H1 (cell line): ENCODE measurements around the gene LILRB2. TPM values are rescaled to one million over a fixed set of nuclear protein-coding genes. Genes with fewer than 3 reads are reported as not detected.

ENCODE experiments used
- CTCF ChIA-PET: fragments of 300-600 bp; sonication (Branson Sonifier 250); formaldehyde crosslinking; loops from one replicate; lab custom pipeline; 2021; ENCODE audit not compliant: partially characterized antibody; lab: Charles Lee
- POLR2A ChIA-PET: fragments of 300-600 bp; sonication (Branson Sonifier 250); formaldehyde crosslinking; loops from one replicate; lab custom pipeline; 2021; ENCODE audit warnings: inconsistent platforms; ENCODE audit not compliant: partially characterized antibody; lab: Charles Lee
- DNase-seq, 2 experiments: peaks; one replicate each; pipeline versions ENCODE4 v3.0.0 to v3.0.0-alpha.2; 2010 to 2022; ENCODE audit warnings: low spot score in 2 of 2, low read depth in 1 of 2, mixed read lengths in 1 of 2
- FAIRE-seq: peaks from 2 replicates; lab custom pipeline; 2011; peaks lifted over from hg19 to GRCh38; lab: Jason Lieb, UNC
- H2AFZ ChIP-seq: 2 replicates; pipeline ENCODE4 v1.8.1; 2012; ENCODE audit warnings: low read length, inconsistent platforms
- H2AK5ac ChIP-seq: 2 replicates; pipeline ENCODE4 v1.6.1; 2013; ENCODE audit warnings: low read depth, low read length
- H2BK120ac ChIP-seq: replicated peaks from 2 replicates; pipeline ENCODE3; 2013; ENCODE audit warnings: low read depth, low read length, inconsistent platforms
- H2BK12ac ChIP-seq: 2 replicates; pipeline ENCODE4 v1.6.1; 2013; ENCODE audit warnings: low read depth, low read length
- H2BK15ac ChIP-seq: 2 replicates; pipeline ENCODE4 v1.6.1; 2013; ENCODE audit warnings: low read length
- H2BK20ac ChIP-seq: 2 replicates; pipeline ENCODE4 v1.6.1; 2013; ENCODE audit warnings: low read length
- H2BK5ac ChIP-seq: 2 replicates; pipeline ENCODE4 v1.6.1; 2013; ENCODE audit warnings: low read depth, low read length
- H3K14ac ChIP-seq: 2 replicates; pipeline ENCODE4 v1.6.1; 2013; ENCODE audit warnings: inconsistent platforms; ENCODE audit not compliant: insufficient read length
- H3K18ac ChIP-seq: 2 replicates; pipeline ENCODE4 v1.6.1; 2013; ENCODE audit warnings: low read length; ENCODE audit errors: extremely low read depth
- H3K23ac ChIP-seq: 2 replicates; pipeline ENCODE4 v1.6.1; 2013; ENCODE audit warnings: inconsistent platforms; ENCODE audit not compliant: insufficient read length
- H3K23me2 ChIP-seq: 2 replicates; pipeline ENCODE4 v1.6.1; 2013; ENCODE audit warnings: low read depth, low read length
- H3K27ac ChIP-seq: 2 replicates; pipeline ENCODE4 v1.6.1; 2011; ENCODE audit warnings: low read depth, low read length, inconsistent platforms
- H3K27me3 ChIP-seq, 4 experiments: replicated peaks in 1 of 4; 1 replicate in 1 of 4; 2 replicates in 3 of 4; pipeline versions ENCODE4 v1.6.1 to v1.8.1; 2011 to 2013; ENCODE audit warnings: low read length in 3 of 4, mild to moderate bottlenecking in 3 of 4, inconsistent platforms in 2 of 4, mixed read lengths in 2 of 4, moderate library complexity in 1 of 4; ENCODE audit not compliant: control insufficient read depth in 3 of 4, insufficient read depth in 3 of 4; ENCODE audit errors: extremely low read depth in 1 of 4
- H3K36me3 ChIP-seq, 4 experiments: 2 replicates each; pipeline versions ENCODE4 v1.6.1 to v1.8.1; 2011 to 2013; ENCODE audit warnings: mild to moderate bottlenecking in 4 of 4, low read length in 3 of 4, moderate library complexity in 2 of 4, control low read depth in 1 of 4, inconsistent platforms in 1 of 4; ENCODE audit not compliant: insufficient read depth in 4 of 4, control insufficient read depth in 2 of 4
- H3K4ac ChIP-seq: replicated peaks from 2 replicates; pipeline ENCODE3; 2013; ENCODE audit warnings: low read length, low read depth, mixed read lengths, inconsistent platforms; ENCODE audit not compliant: insufficient read length
- H3K4me1 ChIP-seq, 4 experiments: replicated peaks in 1 of 4; 1 replicate in 1 of 4; 2 replicates in 3 of 4; pipeline versions ENCODE4 v1.6.1 to v1.8.1; 2011 to 2013; ENCODE audit warnings: low read length in 3 of 4, inconsistent platforms in 2 of 4, mixed read lengths in 1 of 4; ENCODE audit not compliant: insufficient read depth in 4 of 4, control insufficient read depth in 3 of 4
- H3K4me2 ChIP-seq, 2 experiments: 2 replicates each; pipeline versions ENCODE4 v1.6.1 to v1.8.1; 2011 to 2013; ENCODE audit warnings: low read depth in 2 of 2, low read length in 2 of 2, control low read depth in 1 of 2, inconsistent platforms in 1 of 2, mild to moderate bottlenecking in 1 of 2; ENCODE audit not compliant: insufficient read depth in 1 of 2
- H3K4me3 ChIP-seq, 4 experiments: fragments of 200-600, 300-600 bp in 1 of 4; sonication (generic), shearing (Covaris generic), sonication (Bioruptor Twin) in 1 of 4; 2 replicates each; pipeline versions ENCODE4 v1.5.1 to v1.8.1; 2011 to 2016; ENCODE audit warnings: low read length in 4 of 4, low read depth in 3 of 4, control low read depth in 2 of 4, inconsistent platforms in 2 of 4, mild to moderate bottlenecking in 2 of 4, mixed read lengths in 1 of 4, moderate library complexity in 1 of 4; ENCODE audit not compliant: insufficient read depth in 2 of 4; ENCODE audit errors: extremely low read depth in 1 of 4
- H3K56ac ChIP-seq: replicated peaks from 2 replicates; pipeline ENCODE3; 2013; ENCODE audit warnings: low read depth, mild to moderate bottlenecking, mixed read lengths, low read length, inconsistent platforms; ENCODE audit not compliant: insufficient read length
- H3K79me1 ChIP-seq: 2 replicates; pipeline ENCODE4 v1.6.1; 2013; ENCODE audit warnings: low read depth, low read length, control low read depth
- H3K79me2 ChIP-seq, 2 experiments: 2 replicates each; pipeline versions ENCODE4 v1.6.1 to v1.8.1; 2012 to 2013; ENCODE audit warnings: low read length in 2 of 2, mild to moderate bottlenecking in 2 of 2, inconsistent platforms in 1 of 2; ENCODE audit not compliant: insufficient read depth in 2 of 2, control insufficient read depth in 1 of 2
- H3K9ac ChIP-seq, 4 experiments: replicated peaks in 1 of 4; 1 replicate in 1 of 4; 2 replicates in 3 of 4; pipeline versions ENCODE4 v1.6.1 to v1.8.1; 2011 to 2013; ENCODE audit warnings: low read depth in 3 of 4, low read length in 3 of 4, control low read depth in 2 of 4, mild to moderate bottlenecking in 2 of 4, moderate library complexity in 2 of 4, inconsistent platforms in 1 of 4; ENCODE audit errors: extremely low read depth in 1 of 4
- H3K9me3 ChIP-seq, 2 experiments: 2 replicates each; pipeline versions ENCODE4 v1.6.1 to v1.8.1; 2012 to 2013; ENCODE audit warnings: mild to moderate bottlenecking in 2 of 2, moderate library complexity in 2 of 2, control low read depth in 1 of 2, inconsistent platforms in 1 of 2, low read depth in 1 of 2, low read length in 1 of 2, mixed read lengths in 1 of 2; ENCODE audit not compliant: insufficient read depth in 2 of 2
- H4K20me1 ChIP-seq, 2 experiments: replicated peaks in 1 of 2; 2 replicates each; pipeline versions ENCODE3 to v1.8.1; 2011 to 2013; ENCODE audit warnings: inconsistent platforms in 2 of 2, low read length in 2 of 2, mild to moderate bottlenecking in 1 of 2; ENCODE audit not compliant: insufficient read depth in 2 of 2, control insufficient read depth in 1 of 2
- H4K5ac ChIP-seq: 2 replicates; pipeline ENCODE4 v1.6.1; 2013; ENCODE audit warnings: low read length, low read depth, mixed read lengths, inconsistent platforms; ENCODE audit not compliant: insufficient read length
- H4K8ac ChIP-seq: 2 replicates; pipeline ENCODE4 v1.8.0; 2013; ENCODE audit warnings: mild to moderate bottlenecking, moderate library complexity, low read length, inconsistent platforms; ENCODE audit not compliant: insufficient read depth; ENCODE audit errors: extremely low read depth
- H4K91ac ChIP-seq: replicated peaks from 2 replicates; pipeline ENCODE3; 2013; ENCODE audit warnings: low read length, mixed read lengths, inconsistent platforms; ENCODE audit not compliant: insufficient read length
- CEBPB ChIP-seq: IDR thresholded peaks from 2 replicates; pipeline ENCODE4 v1.6.1; 2012; ENCODE audit warnings: low read depth, low read length
- CREB1 ChIP-seq: IDR thresholded peaks from 2 replicates; pipeline ENCODE4 v1.6.1; 2012; ENCODE audit warnings: inconsistent platforms
- EGR1 ChIP-seq: IDR thresholded peaks from 2 replicates; pipeline ENCODE4 v1.6.1; 2011; ENCODE audit warnings: low read depth, low read length, borderline replicate concordance
- EZH2 ChIP-seq: fragments of 200-600 bp; sonication (generic); IDR thresholded peaks from 2 replicates; pipeline ENCODE4 v1.7.1; 2012; ENCODE audit warnings: low read depth, mild to moderate bottlenecking, moderate library complexity, low read length, inconsistent platforms; ENCODE audit not compliant: severe bottlenecking
- SIN3A ChIP-seq, 2 experiments: IDR thresholded peaks in 1 of 2; conservative IDR thresholded peaks in 1 of 2; 2 replicates each; pipeline ENCODE4 v1.6.1; 2011 to 2012; ENCODE audit warnings: low read length in 2 of 2, improper control_type of control experiment in 1 of 2, low read depth in 1 of 2, mild to moderate bottlenecking in 1 of 2
- SRF ChIP-seq: IDR thresholded peaks from 2 replicates; pipeline ENCODE4 v1.6.1; 2011; ENCODE audit warnings: mild to moderate bottlenecking, low read depth, low read length, moderate library complexity
- WGBS, 2 experiments: shearing (Covaris generic) in 1 of 2; methylation state at CpG; one replicate each; pipeline versions ENCODE4 v1.1.6 to v1.1.7; 2013 to 2015; ENCODE audit warnings: low lambda C conversion rate in 2 of 2, mixed read lengths in 2 of 2, inconsistent platforms in 1 of 2, low coverage in 1 of 2, missing lambda C conversion rate in 1 of 2; ENCODE audit not compliant: insufficient replicate concordance in 2 of 2, insufficient coverage in 1 of 2, insufficient read length in 1 of 2; ENCODE audit errors: extremely low coverage in 1 of 2, missing lambda C conversion rate in 1 of 2; 5-methylcytosine and 5-hydroxymethylcytosine counted together
- polyA plus RNA-seq, 7 experiments: library from polyadenylated mRNA; depleted of rRNA in 3 of 7; stranded (reverse) in 5 of 7; unstranded in 2 of 7; fragments of >200 nt in 5 of 7; fragments of 200-250 nt in 2 of 7; gene quantifications; 1 replicate in 5 of 7; 2 replicates in 1 of 7; 4 replicates in 1 of 7; pipeline versions ENCODE4 v1.2.1 to v1.2.3, GENCODE V29; 2011 to 2013; ENCODE audit warnings: missing spikeins in 2 of 7, mixed read lengths in 2 of 7
- total RNA-seq: library from RNA; stranded (reverse); fragmentation: NEBNext Ultra II Directional; extraction: Animal tissue kit (Norgen Biotek cat#: 25700); gene quantifications from 2 replicates; pipeline ENCODE4 v1.2.1, GENCODE V29; 2021

LILRB2 gene
- total and polyA plus RNA-seq, 2 of the 8 experiments (the other 6 are each of a cell fraction or from before 2014, with no cell fraction given): not detected

GRCh38 chr19:54325631-54326030 is 44.7 kb upstream of the LILRB2 start:
- Histone ChIP-seq H3K56ac (no peak overlapping the region), H3K27ac (no peak overlapping the region), H3K4me2 (peak overlapping the region in 1 of 2 experiments; percentile 9; a peak in 1 of 4 replicates), H3K23me2 (peaks cover 2% of the 10 kb centered on the region), H3K4me1 (peaks cover 0 to 7% (median 5%) of the 10 kb centered on the region in 4 experiments; a peak in 6 of 7 replicates), H4K20me1 (no peaks in the 10 kb centered on the region), H3K18ac (peak overlapping the region; percentile 75), H3K9ac (no peak overlapping the region; a peak in 1 of 7 replicates), H3K9me3 (peaks cover 7 to 8% of the 10 kb centered on the region in 2 experiments; a peak in 2 of 4 replicates), H3K79me1 (no peaks in the 10 kb centered on the region), H2BK20ac (peak overlapping the region; percentile 90), H4K8ac (peak overlapping the region; percentile 73; the same call in 1 of the 2 replicates), H2BK120ac (peak overlapping the region; percentile 75), H2BK12ac (peak overlapping the region; percentile 52; the same call in 1 of the 2 replicates), H3K4ac (peak overlapping the region; percentile 54), H2AK5ac (peak overlapping the region; percentile 79; the same call in 1 of the 2 replicates), H4K5ac (no peak overlapping the region), H3K36me3 (no peaks in the 10 kb centered on the region), H3K23ac (no peak overlapping the region), H3K27me3 (peaks cover 0 to 2% (median 0%) of the 10 kb centered on the region in 4 experiments; a peak in 1 of 7 replicates), H2BK15ac (peak overlapping the region; percentile 14; the same call in 1 of the 2 replicates), H4K91ac (peak overlapping the region; percentile 88), H3K4me3 (no peak overlapping the region), H2BK5ac (peak overlapping the region; percentile 81; the same call in 1 of the 2 replicates), H3K14ac (no peak overlapping the region), H2AFZ (no peak overlapping the region), H3K79me2 (no peaks in the 10 kb centered on the region)
- CTCF ChIA-PET: interaction anchor here (0.6 to 5.3 kb wide), 7 partner anchors 8 to 98 kb away, joined by 3 to 56 read pairs (median 9); no protein-coding TSS in a partner anchor
- FAIRE-seq: no peak
- no peak for DNase-seq
- WGBS, 2 experiments: 78% methylated on average over 5 of the region's 5 CpGs; no CpG with 5 or more reads in 1 of the 2 experiments
- POLR2A ChIA-PET: interaction anchor here (1.0 to 1.1 kb wide), 3 partner anchors 9 to 120 kb away, joined by 3 to 4 read pairs (median 3); no protein-coding TSS in a partner anchor
- TF ChIP-seq SRF: no peak
- no peak for TF ChIP-seq CREB1
- TF ChIP-seq EGR1: no peak
- TF ChIP-seq EZH2: no peak
- no peak for TF ChIP-seq SIN3A (conservative IDR thresholded peaks at IDR 0.05 in 1 of 2, IDR thresholded peaks at IDR 0.05 in 1 of 2; ENCODE audit: low read depth in 1 of 2, low read length in 2 of 2)
- TF ChIP-seq CEBPB: no peak
